Measurements from ENCODE around the gene PTPRB. TPM values are rescaled to one million over a fixed set of nuclear protein-coding genes. Genes with fewer than 3 reads are reported as not detected.

The PTPRB gene
- total RNA-seq, 2 experiments from 2014 or later: not detected

DNA sequence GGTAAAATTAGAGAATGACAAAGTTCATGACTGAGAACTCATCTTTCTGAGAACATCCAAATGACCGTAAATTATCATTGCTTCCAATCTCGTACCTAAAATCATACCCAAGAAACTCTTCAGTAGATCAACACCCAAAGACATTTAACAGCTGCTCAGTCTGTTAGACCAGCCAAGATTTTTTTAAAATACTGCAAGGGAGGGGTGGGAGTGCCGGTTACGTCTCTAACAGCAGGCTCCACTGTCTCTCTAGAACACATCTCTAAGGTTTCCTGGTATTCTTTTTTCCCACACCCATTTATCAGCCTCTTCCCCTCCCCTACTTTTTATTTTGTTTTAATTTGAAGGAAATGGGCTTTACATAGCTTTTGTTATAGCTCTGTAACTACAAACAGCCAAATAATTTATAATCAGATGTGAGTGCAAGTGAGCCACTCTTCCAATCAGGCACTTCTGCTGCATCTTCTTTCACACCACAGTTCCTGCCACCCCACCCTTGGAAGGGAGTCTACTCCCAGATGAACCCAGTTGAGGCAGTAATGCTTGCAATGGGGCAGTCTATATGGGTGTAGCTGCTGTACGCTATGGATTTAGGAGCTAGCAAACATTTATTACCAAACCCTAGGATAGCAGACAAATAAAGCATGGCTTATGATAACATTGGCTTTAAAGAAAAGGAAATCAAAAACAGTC lies 21.9 kb downstream of the PTPRB start:
- intact Hi-C loops (cut with DNase I, micrococcal nuclease): no loop called here
- no peaks in the 10 kb centered on the region for H3K36me3 Mint-ChIP-seq (ENCODE audit: low read depth)
- CTCF ChIA-PET: no interaction called here
- Histone ChIP-seq H3K9me3 (ENCODE audit: control insufficient read depth in 1 of 2, insufficient read depth in 1 of 2, low read length in 2 of 2) (no peaks in the 10 kb centered on the region), H3K4me1 (ENCODE audit: insufficient read depth, low read length) (no peaks in the 10 kb centered on the region), H3K4me3 (ENCODE audit: low read length) (no peak overlapping the region), H3K27me3 (ENCODE audit: control insufficient read depth in 1 of 2, insufficient read depth in 2 of 2, low read length in 2 of 2) (peaks cover 4 to 23% of the 10 kb centered on the region in 2 experiments), H3K36me3 (ENCODE audit: insufficient read depth, low read length) (no peaks in the 10 kb centered on the region), H3K27ac (ENCODE audit: low read depth in 1 of 2, low read length in 2 of 2) (no peak overlapping the region)
- no peaks in the 10 kb centered on the region for H3K9me3 Mint-ChIP-seq
- H3K27me3 Mint-ChIP-seq: peaks cover 26% of the 10 kb centered on the region
- ATAC-seq (ENCODE audit: poor library complexity) (no peak), DNase-seq (no peak)
- POLR2A ChIA-PET: no interaction called here
- no peak overlapping the region for H3K27ac Mint-ChIP-seq
- TF ChIP-seq, protein P1, sequence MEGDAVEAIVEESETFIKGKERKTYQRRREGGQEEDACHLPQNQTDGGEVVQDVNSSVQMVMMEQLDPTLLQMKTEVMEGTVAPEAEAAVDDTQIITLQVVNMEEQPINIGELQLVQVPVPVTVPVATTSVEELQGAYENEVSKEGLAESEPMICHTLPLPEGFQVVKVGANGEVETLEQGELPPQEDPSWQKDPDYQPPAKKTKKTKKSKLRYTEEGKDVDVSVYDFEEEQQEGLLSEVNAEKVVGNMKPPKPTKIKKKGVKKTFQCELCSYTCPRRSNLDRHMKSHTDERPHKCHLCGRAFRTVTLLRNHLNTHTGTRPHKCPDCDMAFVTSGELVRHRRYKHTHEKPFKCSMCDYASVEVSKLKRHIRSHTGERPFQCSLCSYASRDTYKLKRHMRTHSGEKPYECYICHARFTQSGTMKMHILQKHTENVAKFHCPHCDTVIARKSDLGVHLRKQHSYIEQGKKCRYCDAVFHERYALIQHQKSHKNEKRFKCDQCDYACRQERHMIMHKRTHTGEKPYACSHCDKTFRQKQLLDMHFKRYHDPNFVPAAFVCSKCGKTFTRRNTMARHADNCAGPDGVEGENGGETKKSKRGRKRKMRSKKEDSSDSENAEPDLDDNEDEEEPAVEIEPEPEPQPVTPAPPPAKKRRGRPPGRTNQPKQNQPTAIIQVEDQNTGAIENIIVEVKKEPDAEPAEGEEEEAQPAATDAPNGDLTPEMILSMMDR (IDR thresholded peaks at IDR 0.05): no peak
- H3K4me3 Mint-ChIP-seq: no peak overlapping the region
- H3K4me1 Mint-ChIP-seq (ENCODE audit: low read depth): peaks cover 3% of the 10 kb centered on the region

DNA sequence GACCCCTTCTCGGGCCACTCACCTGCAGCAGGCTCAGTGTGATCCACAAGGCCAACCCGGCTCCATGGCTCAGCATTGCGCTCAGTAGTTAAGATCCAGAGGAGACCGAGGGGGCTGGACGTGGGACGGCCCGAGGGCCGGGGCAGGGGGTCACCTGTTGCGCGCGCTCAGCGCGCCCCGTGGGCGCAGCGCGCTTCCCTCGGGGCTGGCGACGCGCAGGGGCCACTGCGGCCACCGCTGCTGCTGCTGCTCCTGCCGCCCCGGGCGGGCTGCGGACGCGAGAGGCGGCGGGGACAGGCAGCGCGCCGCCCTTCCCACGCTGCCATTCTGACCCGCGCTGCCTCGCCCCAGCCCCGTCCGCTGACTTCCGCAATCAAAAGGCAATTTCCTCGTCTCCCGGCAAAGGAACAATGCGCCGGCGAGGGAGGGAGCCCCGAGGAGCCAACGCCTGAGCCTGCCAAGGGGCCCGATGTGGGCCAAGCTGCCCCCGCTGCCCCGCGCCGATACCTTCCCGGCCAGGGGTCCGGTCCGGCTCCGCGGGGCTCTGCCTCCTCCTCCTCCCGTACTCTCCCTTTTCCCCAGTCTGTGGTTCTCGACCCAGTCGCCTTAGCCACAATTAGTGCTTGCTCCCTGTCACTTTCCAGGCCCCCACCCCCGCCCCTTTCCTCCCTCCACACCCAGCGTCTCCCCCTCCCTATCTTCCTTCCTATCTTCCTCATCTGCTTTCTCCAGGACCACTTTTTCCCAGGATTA lies 27.3 kb downstream of the PTPRB start:
- ChIA-PET POLR2A (no interaction called here), CTCF (no interaction called here)
- peaks cover 7% of the 10 kb centered on the region for H3K4me1 ChIP-seq (ENCODE audit: insufficient read depth, low read length)
- Mint-ChIP-seq H3K36me3 (ENCODE audit: low read depth) (no peaks in the 10 kb centered on the region), H3K4me1 (ENCODE audit: low read depth) (peaks cover 4% of the 10 kb centered on the region), H3K4me3 (peak overlapping the region; percentile 28), H3K27me3 (peaks cover 66% of the 10 kb centered on the region), H3K27ac (no peak overlapping the region), H3K9me3 (no peaks in the 10 kb centered on the region)
- TF ChIP-seq, protein P1 (IDR thresholded peaks at IDR 0.05): no peak
- H3K36me3 ChIP-seq (ENCODE audit: insufficient read depth, low read length): no peaks in the 10 kb centered on the region
- H3K27ac ChIP-seq (ENCODE audit: low read depth in 1 of 2, low read length in 2 of 2): no peak overlapping the region
- no peaks in the 10 kb centered on the region for H3K9me3 ChIP-seq (ENCODE audit: control insufficient read depth in 1 of 2, insufficient read depth in 1 of 2, low read length in 2 of 2)
- intact Hi-C loops (cut with DNase I, micrococcal nuclease): no loop called here
- no peak overlapping the region for H3K4me3 ChIP-seq (ENCODE audit: low read length)
- DNase-seq: peak in 2 of 14 experiments; percentile 7
- no peak for ATAC-seq (ENCODE audit: poor library complexity)
- H3K27me3 ChIP-seq (ENCODE audit: control insufficient read depth in 1 of 2, insufficient read depth in 2 of 2, low read length in 2 of 2): peaks cover 10 to 40% of the 10 kb centered on the region in 2 experiments

DNA sequence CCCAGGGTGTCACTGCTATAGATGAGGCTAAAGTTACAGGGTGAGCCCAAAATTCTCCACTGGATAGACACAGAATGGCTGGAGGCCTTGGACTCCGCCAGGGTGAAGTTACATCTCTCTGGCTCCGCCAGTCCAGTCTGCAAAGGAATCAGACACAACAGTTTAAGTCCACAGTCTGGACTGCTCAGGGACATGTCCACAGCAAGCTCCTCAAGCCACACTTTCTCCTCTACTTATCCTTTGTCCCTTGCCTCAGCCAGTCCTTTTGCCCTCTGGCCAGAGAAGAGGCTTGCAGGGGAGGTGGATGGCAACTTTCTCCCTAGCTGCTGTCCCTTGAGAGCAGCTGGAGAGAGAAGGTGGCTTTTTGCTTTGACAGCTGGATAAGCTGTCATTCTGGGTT lies 28.0 kb downstream of the PTPRB start:
- H3K9me3 ChIP-seq (ENCODE audit: control insufficient read depth in 1 of 2, insufficient read depth in 1 of 2, low read length in 2 of 2): no peaks in the 10 kb centered on the region

More for the DNA sequence above, 28.0 kb downstream of the PTPRB start:
- CTCF ChIA-PET: no interaction called here
- Mint-ChIP-seq H3K27me3 (peaks cover 71% of the 10 kb centered on the region), H3K9me3 (no peaks in the 10 kb centered on the region), H3K4me3 (peak overlapping the region; percentile 47), H3K4me1 (ENCODE audit: low read depth) (peaks cover 4% of the 10 kb centered on the region), H3K36me3 (ENCODE audit: low read depth) (no peaks in the 10 kb centered on the region), H3K27ac (no peak overlapping the region)
- DNase-seq: no peak
- peaks cover 7% of the 10 kb centered on the region for H3K4me1 ChIP-seq (ENCODE audit: insufficient read depth, low read length)
- TF ChIP-seq, protein P1 (IDR thresholded peaks at IDR 0.05): no peak
- peaks cover 10 to 40% of the 10 kb centered on the region in 2 experiments for H3K27me3 ChIP-seq (ENCODE audit: control insufficient read depth in 1 of 2, insufficient read depth in 2 of 2, low read length in 2 of 2)
- intact Hi-C loops (cut with DNase I, micrococcal nuclease): no loop called here
- no peak overlapping the region for H3K27ac ChIP-seq (ENCODE audit: low read depth in 1 of 2, low read length in 2 of 2)
- POLR2A ChIA-PET: no interaction called here
- H3K36me3 ChIP-seq (ENCODE audit: insufficient read depth, low read length): no peaks in the 10 kb centered on the region
- ATAC-seq (ENCODE audit: poor library complexity): no peak
- no peak overlapping the region for H3K4me3 ChIP-seq (ENCODE audit: low read length)
